H1 (cell line): ENCODE results near the gene UFD1. TPM values are rescaled to one million over a fixed set of nuclear protein-coding genes. Genes with fewer than 3 reads are reported as not detected.

ENCODE experiments used
- CTCF ChIA-PET: fragments of 300-600 bp; sonication (Branson Sonifier 250); formaldehyde crosslinking; loops from one replicate; lab custom pipeline; 2021; ENCODE audit not compliant: partially characterized antibody; lab: Charles Lee
- POLR2A ChIA-PET: fragments of 300-600 bp; sonication (Branson Sonifier 250); formaldehyde crosslinking; loops from one replicate; lab custom pipeline; 2021; ENCODE audit warnings: inconsistent platforms; ENCODE audit not compliant: partially characterized antibody; lab: Charles Lee
- DNase-seq, 2 experiments: peaks; one replicate each; pipeline versions ENCODE4 v3.0.0 to v3.0.0-alpha.2; 2010 to 2022; ENCODE audit warnings: low spot score in 2 of 2, low read depth in 1 of 2, mixed read lengths in 1 of 2
- FAIRE-seq: peaks from 2 replicates; lab custom pipeline; 2011; peaks lifted over from hg19 to GRCh38; lab: Jason Lieb, UNC
- H2AFZ ChIP-seq: 2 replicates; pipeline ENCODE4 v1.8.1; 2012; ENCODE audit warnings: low read length, inconsistent platforms
- H2AK5ac ChIP-seq: 2 replicates; pipeline ENCODE4 v1.6.1; 2013; ENCODE audit warnings: low read depth, low read length
- H2BK120ac ChIP-seq: replicated peaks from 2 replicates; pipeline ENCODE3; 2013; ENCODE audit warnings: low read depth, low read length, inconsistent platforms
- H2BK12ac ChIP-seq: 2 replicates; pipeline ENCODE4 v1.6.1; 2013; ENCODE audit warnings: low read depth, low read length
- H2BK15ac ChIP-seq: 2 replicates; pipeline ENCODE4 v1.6.1; 2013; ENCODE audit warnings: low read length
- H2BK20ac ChIP-seq: 2 replicates; pipeline ENCODE4 v1.6.1; 2013; ENCODE audit warnings: low read length
- H2BK5ac ChIP-seq: 2 replicates; pipeline ENCODE4 v1.6.1; 2013; ENCODE audit warnings: low read depth, low read length
- H3K14ac ChIP-seq: 2 replicates; pipeline ENCODE4 v1.6.1; 2013; ENCODE audit warnings: inconsistent platforms; ENCODE audit not compliant: insufficient read length
- H3K18ac ChIP-seq: 2 replicates; pipeline ENCODE4 v1.6.1; 2013; ENCODE audit warnings: low read length; ENCODE audit errors: extremely low read depth
- H3K23ac ChIP-seq: 2 replicates; pipeline ENCODE4 v1.6.1; 2013; ENCODE audit warnings: inconsistent platforms; ENCODE audit not compliant: insufficient read length
- H3K23me2 ChIP-seq: 2 replicates; pipeline ENCODE4 v1.6.1; 2013; ENCODE audit warnings: low read depth, low read length
- H3K27ac ChIP-seq: 2 replicates; pipeline ENCODE4 v1.6.1; 2011; ENCODE audit warnings: low read depth, low read length, inconsistent platforms
- H3K27me3 ChIP-seq, 4 experiments: replicated peaks in 1 of 4; 1 replicate in 1 of 4; 2 replicates in 3 of 4; pipeline versions ENCODE4 v1.6.1 to v1.8.1; 2011 to 2013; ENCODE audit warnings: low read length in 3 of 4, mild to moderate bottlenecking in 3 of 4, inconsistent platforms in 2 of 4, mixed read lengths in 2 of 4, moderate library complexity in 1 of 4; ENCODE audit not compliant: control insufficient read depth in 3 of 4, insufficient read depth in 3 of 4; ENCODE audit errors: extremely low read depth in 1 of 4
- H3K36me3 ChIP-seq, 4 experiments: 2 replicates each; pipeline versions ENCODE4 v1.6.1 to v1.8.1; 2011 to 2013; ENCODE audit warnings: mild to moderate bottlenecking in 4 of 4, low read length in 3 of 4, moderate library complexity in 2 of 4, control low read depth in 1 of 4, inconsistent platforms in 1 of 4; ENCODE audit not compliant: insufficient read depth in 4 of 4, control insufficient read depth in 2 of 4
- H3K4ac ChIP-seq: replicated peaks from 2 replicates; pipeline ENCODE3; 2013; ENCODE audit warnings: low read length, low read depth, mixed read lengths, inconsistent platforms; ENCODE audit not compliant: insufficient read length
- H3K4me1 ChIP-seq, 4 experiments: replicated peaks in 1 of 4; 1 replicate in 1 of 4; 2 replicates in 3 of 4; pipeline versions ENCODE4 v1.6.1 to v1.8.1; 2011 to 2013; ENCODE audit warnings: low read length in 3 of 4, inconsistent platforms in 2 of 4, mixed read lengths in 1 of 4; ENCODE audit not compliant: insufficient read depth in 4 of 4, control insufficient read depth in 3 of 4
- H3K4me2 ChIP-seq, 2 experiments: 2 replicates each; pipeline versions ENCODE4 v1.6.1 to v1.8.1; 2011 to 2013; ENCODE audit warnings: low read depth in 2 of 2, low read length in 2 of 2, control low read depth in 1 of 2, inconsistent platforms in 1 of 2, mild to moderate bottlenecking in 1 of 2; ENCODE audit not compliant: insufficient read depth in 1 of 2
- H3K4me3 ChIP-seq, 4 experiments: fragments of 200-600, 300-600 bp in 1 of 4; sonication (generic), shearing (Covaris generic), sonication (Bioruptor Twin) in 1 of 4; 2 replicates each; pipeline versions ENCODE4 v1.5.1 to v1.8.1; 2011 to 2016; ENCODE audit warnings: low read length in 4 of 4, low read depth in 3 of 4, control low read depth in 2 of 4, inconsistent platforms in 2 of 4, mild to moderate bottlenecking in 2 of 4, mixed read lengths in 1 of 4, moderate library complexity in 1 of 4; ENCODE audit not compliant: insufficient read depth in 2 of 4; ENCODE audit errors: extremely low read depth in 1 of 4
- H3K56ac ChIP-seq: replicated peaks from 2 replicates; pipeline ENCODE3; 2013; ENCODE audit warnings: low read depth, mild to moderate bottlenecking, mixed read lengths, low read length, inconsistent platforms; ENCODE audit not compliant: insufficient read length
- H3K79me1 ChIP-seq: 2 replicates; pipeline ENCODE4 v1.6.1; 2013; ENCODE audit warnings: low read depth, low read length, control low read depth
- H3K79me2 ChIP-seq, 2 experiments: 2 replicates each; pipeline versions ENCODE4 v1.6.1 to v1.8.1; 2012 to 2013; ENCODE audit warnings: low read length in 2 of 2, mild to moderate bottlenecking in 2 of 2, inconsistent platforms in 1 of 2; ENCODE audit not compliant: insufficient read depth in 2 of 2, control insufficient read depth in 1 of 2
- H3K9ac ChIP-seq, 4 experiments: replicated peaks in 1 of 4; 1 replicate in 1 of 4; 2 replicates in 3 of 4; pipeline versions ENCODE4 v1.6.1 to v1.8.1; 2011 to 2013; ENCODE audit warnings: low read depth in 3 of 4, low read length in 3 of 4, control low read depth in 2 of 4, mild to moderate bottlenecking in 2 of 4, moderate library complexity in 2 of 4, inconsistent platforms in 1 of 4; ENCODE audit errors: extremely low read depth in 1 of 4
- H3K9me3 ChIP-seq, 2 experiments: 2 replicates each; pipeline versions ENCODE4 v1.6.1 to v1.8.1; 2012 to 2013; ENCODE audit warnings: mild to moderate bottlenecking in 2 of 2, moderate library complexity in 2 of 2, control low read depth in 1 of 2, inconsistent platforms in 1 of 2, low read depth in 1 of 2, low read length in 1 of 2, mixed read lengths in 1 of 2; ENCODE audit not compliant: insufficient read depth in 2 of 2
- H4K20me1 ChIP-seq, 2 experiments: replicated peaks in 1 of 2; 2 replicates each; pipeline versions ENCODE3 to v1.8.1; 2011 to 2013; ENCODE audit warnings: inconsistent platforms in 2 of 2, low read length in 2 of 2, mild to moderate bottlenecking in 1 of 2; ENCODE audit not compliant: insufficient read depth in 2 of 2, control insufficient read depth in 1 of 2
- H4K5ac ChIP-seq: 2 replicates; pipeline ENCODE4 v1.6.1; 2013; ENCODE audit warnings: low read length, low read depth, mixed read lengths, inconsistent platforms; ENCODE audit not compliant: insufficient read length
- H4K8ac ChIP-seq: 2 replicates; pipeline ENCODE4 v1.8.0; 2013; ENCODE audit warnings: mild to moderate bottlenecking, moderate library complexity, low read length, inconsistent platforms; ENCODE audit not compliant: insufficient read depth; ENCODE audit errors: extremely low read depth
- H4K91ac ChIP-seq: replicated peaks from 2 replicates; pipeline ENCODE3; 2013; ENCODE audit warnings: low read length, mixed read lengths, inconsistent platforms; ENCODE audit not compliant: insufficient read length
- WGBS, 2 experiments: shearing (Covaris generic) in 1 of 2; methylation state at CpG; one replicate each; pipeline versions ENCODE4 v1.1.6 to v1.1.7; 2013 to 2015; ENCODE audit warnings: low lambda C conversion rate in 2 of 2, mixed read lengths in 2 of 2, inconsistent platforms in 1 of 2, low coverage in 1 of 2, missing lambda C conversion rate in 1 of 2; ENCODE audit not compliant: insufficient replicate concordance in 2 of 2, insufficient coverage in 1 of 2, insufficient read length in 1 of 2; ENCODE audit errors: extremely low coverage in 1 of 2, missing lambda C conversion rate in 1 of 2; 5-methylcytosine and 5-hydroxymethylcytosine counted together
- polyA plus RNA-seq, 7 experiments: library from polyadenylated mRNA; depleted of rRNA in 3 of 7; stranded (reverse) in 5 of 7; unstranded in 2 of 7; fragments of >200 nt in 5 of 7; fragments of 200-250 nt in 2 of 7; gene quantifications; 1 replicate in 5 of 7; 2 replicates in 1 of 7; 4 replicates in 1 of 7; pipeline versions ENCODE4 v1.2.1 to v1.2.3, GENCODE V29; 2011 to 2013; ENCODE audit warnings: missing spikeins in 2 of 7, mixed read lengths in 2 of 7
- total RNA-seq: library from RNA; stranded (reverse); fragmentation: NEBNext Ultra II Directional; extraction: Animal tissue kit (Norgen Biotek cat#: 25700); gene quantifications from 2 replicates; pipeline ENCODE4 v1.2.1, GENCODE V29; 2021

UFD1 gene
- total and polyA plus RNA-seq, 2 of the 8 experiments (the other 6 are each of a cell fraction or from before 2014, with no cell fraction given), result 74.6 to 116 TPM

GRCh38 chr22:19509923-19510322, 30.9 kb upstream of the UFD1 start:
- Histone ChIP-seq H2BK12ac (no peak overlapping the region), H3K27ac (no peak overlapping the region), H3K4ac (no peak overlapping the region), H3K27me3 (no peaks in the 10 kb centered on the region), H3K23ac (no peak overlapping the region), H3K4me3 (no peak overlapping the region), H2AK5ac (no peak overlapping the region), H3K18ac (no peak overlapping the region), H2BK120ac (no peak overlapping the region), H3K9ac (no peak overlapping the region), H3K9me3 (no peaks in the 10 kb centered on the region), H4K91ac (no peak overlapping the region), H3K4me2 (no peak overlapping the region), H2BK20ac (no peak overlapping the region), H3K79me1 (no peaks in the 10 kb centered on the region), H4K20me1 (peaks cover 0 to 7% of the 10 kb centered on the region in 2 experiments), H4K8ac (no peak overlapping the region), H3K14ac (no peak overlapping the region), H2AFZ (no peak overlapping the region), H2BK15ac (no peak overlapping the region), H2BK5ac (no peak overlapping the region), H3K56ac (no peak overlapping the region), H3K23me2 (no peaks in the 10 kb centered on the region), H3K79me2 (no peaks in the 10 kb centered on the region), H4K5ac (no peak overlapping the region), H3K36me3 (peaks cover 5 to 45% (median 17%) of the 10 kb centered on the region in 4 experiments; a peak in 7 of 8 replicates), H3K4me1 (peaks cover 0 to 3% (median 0%) of the 10 kb centered on the region in 4 experiments; a peak in 1 of 7 replicates)
- ChIA-PET POLR2A (interaction anchor here (1.1 to 2.0 kb wide), 2 partner anchors 9 to 11 kb away, joined by 4 to 5 read pairs; no protein-coding TSS in a partner anchor), CTCF (no interaction called here)
- no peak for FAIRE-seq
- 83% methylated on average over 2 of the region's 2 CpGs; no CpG with 5 or more reads in 1 of the 2 experiments for WGBS, 2 experiments
- no peak for DNase-seq
